Lower lobe of right lung (tissue), 2 donors: ENCODE data around the gene UGT1A10. TPM values are rescaled to one million over a fixed set of nuclear protein-coding genes. Genes with fewer than 3 reads are reported as not detected.

Source experiments
- ATAC-seq, 2 donors: fragments of 200-7000 bp; cut with Tn5 transposase; one replicate each; pipeline ENCODE4 v1.9.1; 2020 to 2022; ENCODE audit warnings: mild to moderate bottlenecking in 2 of 2, moderate library complexity in 2 of 2
- DNase-seq: peaks from one replicate; pipeline ENCODE4 v3.0.0-alpha.2; 2020
- H3K27ac ChIP-seq: fragments of 200-600 bp; one replicate; pipeline ENCODE4 v1.8.0; 2022
- H3K27me3 ChIP-seq: fragments of 200-600 bp; one replicate; pipeline ENCODE4 v1.8.0; 2022; ENCODE audit warnings: low read depth
- H3K36me3 ChIP-seq: fragments of 200-600 bp; one replicate; pipeline ENCODE4 v1.8.0; 2022; ENCODE audit warnings: mild to moderate bottlenecking
- H3K4me1 ChIP-seq: fragments of 200-600 bp; one replicate; pipeline ENCODE4 v1.8.0; 2022
- H3K4me3 ChIP-seq: fragments of 200-600 bp; one replicate; pipeline ENCODE4 v1.8.0; 2022; ENCODE audit warnings: mild to moderate bottlenecking
- H3K9me3 ChIP-seq: fragments of 200-600 bp; one replicate; pipeline ENCODE4 v1.8.0; 2022
- intact Hi-C: fragments of 100-400 bp; cut with DNase I; formaldehyde crosslinking; loops from one replicate; pipeline ENCODE4 v1.11.0; 2022
- total RNA-seq: library from RNA; stranded (reverse); fragmentation: NEBNext Ultra II Directional; extraction: Animal tissue kit (Norgen Biotek cat#: 25700); gene quantifications from one replicate; pipeline ENCODE4 v1.2.1, GENCODE V29; 2021
- TF ChIP-seq, protein P1 (sequence below): fragments of 200-600 bp; IDR thresholded peaks from one replicate; pipeline ENCODE4 v1.8.0; 2022; ENCODE audit warnings: antibody characterized with exemption, mild to moderate bottlenecking
- donor health status: DM: no; HTN: yes; CAD: no; lungs with severe emphysema.

Gene UGT1A10
- total RNA-seq, 1 donor from 2014 or later = not detected

DNA sequence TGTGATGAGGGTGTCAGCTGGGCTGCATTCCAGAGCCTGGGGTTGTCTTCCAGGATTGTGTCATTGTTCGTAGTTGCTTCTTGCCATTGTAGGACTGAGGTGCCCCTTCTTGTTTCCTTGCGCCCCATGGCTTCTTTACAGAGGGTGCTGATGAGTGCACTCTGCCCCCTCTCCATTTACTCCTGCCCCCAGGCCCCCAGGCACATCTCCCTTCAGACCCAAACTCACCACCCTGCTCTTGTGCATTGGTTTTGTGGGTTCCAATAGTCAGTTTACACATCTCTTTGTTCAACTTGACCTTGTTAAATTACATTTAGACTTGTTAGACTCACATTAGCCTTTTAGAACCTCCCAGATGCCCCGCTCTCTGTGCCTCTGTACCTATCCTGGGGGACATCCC, 184.9 kb downstream of the UGT1A10 start:
- H3K36me3 ChIP-seq = no peaks in the 10 kb centered on the region
- H3K9me3 ChIP-seq = no peaks in the 10 kb centered on the region
- DNase-seq (no peak), ATAC-seq (no peak)
- no peaks in the 10 kb centered on the region for H3K4me1 ChIP-seq
- TF ChIP-seq, protein P1, sequence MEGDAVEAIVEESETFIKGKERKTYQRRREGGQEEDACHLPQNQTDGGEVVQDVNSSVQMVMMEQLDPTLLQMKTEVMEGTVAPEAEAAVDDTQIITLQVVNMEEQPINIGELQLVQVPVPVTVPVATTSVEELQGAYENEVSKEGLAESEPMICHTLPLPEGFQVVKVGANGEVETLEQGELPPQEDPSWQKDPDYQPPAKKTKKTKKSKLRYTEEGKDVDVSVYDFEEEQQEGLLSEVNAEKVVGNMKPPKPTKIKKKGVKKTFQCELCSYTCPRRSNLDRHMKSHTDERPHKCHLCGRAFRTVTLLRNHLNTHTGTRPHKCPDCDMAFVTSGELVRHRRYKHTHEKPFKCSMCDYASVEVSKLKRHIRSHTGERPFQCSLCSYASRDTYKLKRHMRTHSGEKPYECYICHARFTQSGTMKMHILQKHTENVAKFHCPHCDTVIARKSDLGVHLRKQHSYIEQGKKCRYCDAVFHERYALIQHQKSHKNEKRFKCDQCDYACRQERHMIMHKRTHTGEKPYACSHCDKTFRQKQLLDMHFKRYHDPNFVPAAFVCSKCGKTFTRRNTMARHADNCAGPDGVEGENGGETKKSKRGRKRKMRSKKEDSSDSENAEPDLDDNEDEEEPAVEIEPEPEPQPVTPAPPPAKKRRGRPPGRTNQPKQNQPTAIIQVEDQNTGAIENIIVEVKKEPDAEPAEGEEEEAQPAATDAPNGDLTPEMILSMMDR = no peak
- peaks cover 4% of the 10 kb centered on the region for H3K27me3 ChIP-seq
- H3K27ac ChIP-seq = no peak overlapping the region
- intact Hi-C loops = no loop called here
- no peak overlapping the region for H3K4me3 ChIP-seq

DNA sequence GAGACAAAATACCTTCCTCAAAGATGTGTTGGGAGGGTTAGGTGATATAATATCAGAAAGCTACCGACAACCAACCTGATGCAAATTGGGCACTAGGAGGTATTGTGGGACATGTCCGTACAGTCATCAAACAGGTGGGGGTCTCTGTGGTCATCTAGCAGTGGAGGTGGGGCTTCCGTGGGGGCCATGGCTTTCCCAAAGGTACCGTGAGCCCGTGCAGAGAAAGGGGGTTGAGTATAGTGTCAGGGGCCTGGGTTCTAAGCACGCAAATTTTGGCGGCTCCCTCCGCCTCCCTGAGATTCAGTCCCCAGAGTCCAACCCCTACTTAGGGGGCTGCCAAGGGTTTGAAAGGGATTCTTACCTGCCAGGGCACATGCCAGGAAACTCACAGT, 185.5 kb downstream of the UGT1A10 start:
- no peak for ATAC-seq
- no peaks in the 10 kb centered on the region for H3K9me3 ChIP-seq
- no peak overlapping the region for H3K27ac ChIP-seq
- H3K36me3 ChIP-seq = no peaks in the 10 kb centered on the region
- TF ChIP-seq, protein P1 = no peak
- DNase-seq = no peak
- peaks cover 4% of the 10 kb centered on the region for H3K27me3 ChIP-seq
- intact Hi-C loops = no loop called here
- no peaks in the 10 kb centered on the region for H3K4me1 ChIP-seq
- H3K4me3 ChIP-seq = no peak overlapping the region

DNA sequence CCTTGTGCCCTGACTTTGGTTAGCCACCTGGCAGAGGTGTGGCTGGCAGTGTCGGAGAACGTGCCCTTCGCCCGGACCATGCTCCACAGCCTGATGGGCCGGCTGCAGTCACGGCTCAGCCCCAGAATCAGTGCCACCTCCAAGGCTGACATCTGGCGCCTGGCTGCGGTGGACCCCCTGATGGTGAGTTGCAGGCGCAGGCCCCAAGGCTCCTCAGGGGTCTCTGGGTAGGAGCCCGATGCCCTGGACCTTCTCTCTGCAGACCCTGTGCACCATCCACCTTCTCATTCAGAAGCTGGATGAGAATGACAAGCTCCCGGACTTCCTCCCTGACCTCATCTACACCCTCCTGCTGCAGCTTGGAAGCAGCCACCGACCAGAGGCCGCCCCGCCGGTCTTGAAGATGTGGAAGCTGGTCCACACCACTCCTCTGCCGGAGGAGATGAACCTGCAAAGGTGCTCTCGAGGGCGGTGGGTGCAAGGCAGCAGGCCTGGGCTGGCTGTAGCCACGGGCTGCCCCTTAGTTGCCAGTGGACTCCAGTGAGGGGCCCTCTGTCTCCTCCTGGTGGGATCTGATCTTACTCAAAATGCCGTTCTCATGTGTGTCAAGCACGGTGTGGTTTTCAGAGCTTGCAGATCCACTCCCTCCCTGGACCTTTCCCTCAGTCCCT, 186.0 kb downstream of the UGT1A10 start:
- ATAC-seq = no peak
- DNase-seq = no peak
- intact Hi-C loops = no loop called here

More for the DNA sequence above, 186.0 kb downstream of the UGT1A10 start:
- TF ChIP-seq, protein P1 = no peak
- H3K36me3 ChIP-seq = no peaks in the 10 kb centered on the region
- H3K27ac ChIP-seq = no peak overlapping the region
- no peak overlapping the region for H3K4me3 ChIP-seq
- peaks cover 4% of the 10 kb centered on the region for H3K27me3 ChIP-seq
- no peaks in the 10 kb centered on the region for H3K9me3 ChIP-seq
- no peaks in the 10 kb centered on the region for H3K4me1 ChIP-seq

Other genes with a start within 250 kb of the UGT1A10 start
- gene USP40, start 69.7 kb upstream of the UGT1A10 start, total RNA-seq = 45.4 TPM
- gene UGT1A8, start 18.8 kb upstream of the UGT1A10 start, total RNA-seq = not detected
- not detected for gene UGT1A9, start 35.5 kb downstream of the UGT1A10 start, total RNA-seq
- not detected for gene UGT1A7, start 45.5 kb downstream of the UGT1A10 start, total RNA-seq
- gene UGT1A6, start 56.4 kb downstream of the UGT1A10 start, total RNA-seq = 2.3 TPM
- 0.27 TPM for gene UGT1A5, start 76.5 kb downstream of the UGT1A10 start, total RNA-seq
- not detected for gene UGT1A4, start 82.3 kb downstream of the UGT1A10 start, total RNA-seq
- gene UGT1A3, start 92.6 kb downstream of the UGT1A10 start, total RNA-seq = not detected
- gene UGT1A1, start 123.8 kb downstream of the UGT1A10 start, total RNA-seq = 0.24 TPM
- gene MROH2A, start 141.9 kb downstream of the UGT1A10 start, total RNA-seq = not detected
- 1.5 TPM for gene HJURP, start 218.1 kb downstream of the UGT1A10 start, total RNA-seq